ENCODE data around the gene UNC5A.

The UNC5A gene

DNA sequence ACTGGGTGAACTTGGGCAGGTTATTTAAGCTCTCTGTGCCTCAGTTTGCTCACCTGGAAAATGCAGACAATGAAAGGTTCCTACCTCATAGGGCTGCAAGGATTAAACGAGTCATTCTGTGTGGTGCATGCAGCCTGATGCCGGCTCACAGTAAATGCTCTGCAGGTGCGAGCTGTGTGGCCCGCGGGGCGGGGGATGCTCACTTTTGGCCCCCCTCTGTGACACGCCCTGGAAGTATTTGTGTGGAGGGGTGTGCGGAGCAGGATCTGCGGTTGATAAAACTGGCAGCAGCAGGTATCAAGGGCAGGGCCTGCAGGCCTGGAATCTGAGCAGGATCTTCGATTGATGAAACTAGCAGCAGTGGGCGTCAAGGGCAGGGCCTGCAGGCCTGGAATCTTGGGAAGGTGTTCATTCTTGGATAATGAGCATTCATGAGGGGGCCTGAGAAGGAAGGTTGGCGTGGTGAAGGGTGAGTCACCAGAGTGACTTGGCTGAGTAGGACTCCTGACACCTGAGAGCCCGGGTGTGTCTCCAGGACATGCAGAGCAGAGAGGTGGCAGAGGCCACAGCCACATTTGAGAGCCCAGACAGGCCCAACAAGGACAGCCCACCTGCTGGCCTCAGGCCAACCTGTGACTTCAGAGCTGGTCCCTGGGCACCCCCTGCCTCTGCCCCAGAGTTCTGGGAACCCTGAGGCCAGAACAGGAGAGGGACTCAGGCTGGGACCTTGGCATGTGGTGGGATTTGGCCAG, 11.9 kb downstream of the UNC5A start:
- no peak for DNase-seq

DNA sequence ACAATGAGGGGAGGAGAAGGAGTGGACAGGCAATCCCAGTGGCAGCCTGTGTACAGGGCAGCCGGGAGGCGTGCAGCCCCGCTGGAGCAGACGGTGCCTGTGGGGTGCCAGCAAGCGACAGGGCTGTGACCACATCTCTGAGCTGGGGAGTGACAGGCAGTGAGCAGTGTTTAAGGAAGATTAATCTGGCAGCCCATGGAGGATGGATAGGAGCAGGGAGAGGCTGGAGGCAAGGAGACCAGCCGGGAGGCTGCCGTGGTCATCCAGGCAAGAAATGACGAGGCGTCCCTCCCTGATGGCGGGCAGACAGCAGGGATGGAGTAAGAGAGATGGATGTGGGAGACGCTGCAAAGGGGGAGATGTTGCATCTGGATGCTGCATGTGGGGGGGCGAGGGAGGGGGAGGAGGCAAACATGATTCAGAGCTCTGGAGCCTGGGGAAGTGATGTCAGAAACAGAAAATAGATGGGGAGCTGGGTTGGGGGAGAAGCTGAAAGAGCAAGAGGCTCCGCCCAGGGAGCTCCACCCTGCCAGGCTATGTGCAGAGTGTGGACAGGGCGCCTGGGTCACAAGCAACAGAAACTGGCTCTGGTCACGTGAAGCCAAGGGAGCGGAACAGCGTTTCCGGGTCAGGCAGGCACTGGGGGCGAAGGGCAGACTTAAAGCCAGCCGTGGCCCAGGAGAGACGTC, 12.6 kb downstream of the UNC5A start:
- DNase-seq = no peak

DNA sequence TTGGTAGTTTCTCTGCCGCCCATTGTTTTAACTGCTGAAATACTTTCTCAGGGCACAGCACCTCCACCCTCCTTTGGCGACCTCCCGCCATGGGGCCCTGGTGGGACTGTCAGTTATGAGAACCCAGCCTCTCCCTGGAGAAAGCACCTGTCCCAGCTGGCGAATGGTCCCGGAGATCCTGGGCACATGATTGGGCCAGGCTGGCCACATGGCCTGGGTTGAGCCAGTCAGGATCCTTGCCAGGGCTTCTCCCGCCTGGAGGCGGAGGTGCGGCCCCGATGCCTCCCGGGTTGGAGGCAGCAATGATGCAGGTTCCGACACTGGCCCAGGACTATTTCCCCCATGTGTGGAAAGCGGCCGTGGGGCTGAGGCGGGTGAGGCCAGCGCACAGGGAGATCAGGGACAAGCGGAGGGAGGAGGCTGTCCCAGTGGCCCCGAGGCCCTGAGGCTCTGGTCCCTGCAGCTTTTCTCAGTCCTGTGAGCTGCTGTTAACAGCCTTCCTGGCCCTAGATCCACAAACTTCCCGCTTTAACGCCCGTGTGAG, 13.6 kb downstream of the UNC5A start:
- no peak for DNase-seq

DNA sequence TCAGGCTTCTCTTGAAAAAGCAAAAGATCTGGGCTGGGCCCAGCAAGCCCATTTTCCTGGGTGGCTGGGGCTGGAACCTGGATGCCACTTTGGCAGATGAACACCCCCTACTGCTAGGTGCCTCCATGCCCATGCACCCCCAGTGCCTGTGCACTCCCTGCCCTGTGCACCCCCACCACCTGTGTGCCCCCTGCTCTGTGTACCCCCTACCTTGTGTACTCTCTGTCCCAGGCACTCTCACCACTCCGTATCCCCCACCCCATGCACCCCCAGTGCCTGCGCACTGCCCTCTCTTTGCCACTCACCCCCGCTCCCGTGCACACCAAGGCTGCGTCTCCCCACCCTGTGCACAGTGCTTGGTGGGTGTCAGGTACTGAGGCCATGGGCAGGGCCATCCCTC, 14.2 kb downstream of the UNC5A start:
- DNase-seq = no peak

DNA sequence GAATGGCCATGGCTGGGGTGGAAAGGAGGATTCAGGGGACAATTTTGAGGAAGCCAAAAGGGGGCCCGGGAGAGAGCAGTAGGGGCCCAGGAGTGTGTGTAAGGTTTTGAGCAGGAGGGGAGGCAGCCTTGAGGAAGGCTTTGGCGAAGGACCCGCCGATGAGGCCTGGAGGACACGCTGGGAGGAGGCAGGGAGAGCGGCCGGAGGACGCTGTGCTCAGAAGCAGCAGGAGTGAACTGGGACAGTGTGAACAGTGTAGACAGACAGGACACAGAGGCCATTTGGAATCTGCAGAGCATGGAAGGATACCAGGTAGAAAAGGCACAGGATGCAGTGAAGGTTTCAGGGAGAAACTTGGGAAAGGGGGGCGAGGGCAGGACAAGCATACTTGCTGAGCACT, 14.9 kb downstream of the UNC5A start:
- no peak for DNase-seq

DNA sequence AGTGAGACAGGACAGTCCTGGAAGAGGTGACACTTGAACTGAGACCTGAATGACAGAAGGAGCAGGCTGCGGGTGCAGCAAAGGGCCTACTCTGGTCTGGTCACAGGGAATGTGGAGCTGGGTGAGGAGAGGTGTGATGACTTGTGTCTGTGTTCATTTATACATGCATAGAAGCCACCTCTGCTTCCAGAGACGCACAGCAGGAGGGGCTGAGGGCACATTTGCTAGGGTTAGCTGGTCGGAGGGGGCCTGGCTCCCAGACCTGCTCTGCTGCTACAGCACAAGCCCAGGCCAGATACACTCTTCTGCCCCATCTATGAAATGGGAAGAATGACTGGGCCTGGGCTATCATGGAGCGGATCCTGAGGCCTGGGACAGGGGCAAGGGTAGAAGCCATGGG, 15.6 kb downstream of the UNC5A start:
- no peak for DNase-seq

DNA sequence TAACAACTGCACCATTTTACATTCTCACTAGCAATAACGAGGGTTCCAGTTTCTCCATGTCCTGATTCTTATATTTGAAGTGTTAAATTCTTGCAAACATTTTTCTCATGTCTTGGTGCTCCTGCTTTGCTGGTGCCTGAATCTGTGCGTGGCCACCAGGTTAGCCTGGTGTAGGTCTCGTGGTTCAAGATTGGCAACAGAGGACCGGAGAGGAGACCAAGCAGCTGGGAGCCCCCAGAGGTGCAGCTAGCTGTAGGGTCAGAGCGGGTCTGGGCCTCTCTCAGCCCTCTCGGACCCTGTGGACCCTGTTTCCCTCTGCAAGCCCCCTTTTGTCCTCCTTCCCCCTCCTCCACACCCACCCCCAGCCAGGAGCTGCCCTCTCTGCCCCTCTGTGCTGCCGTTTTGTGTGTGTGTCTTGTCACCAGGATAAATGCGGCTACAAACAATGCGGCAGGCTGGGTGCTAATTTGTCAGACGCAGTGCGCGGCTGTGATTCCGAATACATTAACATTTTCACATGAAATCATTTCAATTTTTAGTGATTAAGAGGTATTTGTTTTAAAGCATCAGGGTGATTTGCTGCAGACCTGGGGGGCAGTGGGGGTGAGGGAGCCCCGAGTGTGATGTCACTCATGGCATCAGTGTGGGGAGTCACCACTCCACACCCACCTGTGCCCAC, 17.5 kb downstream of the UNC5A start:
- DNase-seq = no peak

DNA sequence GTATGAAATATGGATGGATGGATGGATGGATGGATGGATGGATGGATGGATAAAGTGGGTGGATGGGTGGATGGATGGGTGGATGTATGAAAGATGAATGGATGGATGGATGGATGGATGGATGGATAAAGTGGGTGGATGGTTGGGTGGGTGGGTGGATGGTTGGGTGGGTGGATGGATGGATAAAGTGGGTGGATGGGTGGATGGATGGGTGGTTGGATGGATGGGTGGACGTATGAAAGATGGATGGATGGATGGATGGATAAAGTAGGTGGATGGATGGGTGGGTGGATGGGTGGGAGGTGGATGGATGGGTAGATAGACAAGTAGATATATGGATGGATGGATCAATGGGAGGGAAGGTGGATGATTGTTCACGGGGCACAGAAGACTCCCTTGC, 19.0 kb downstream of the UNC5A start:
- DNase-seq = no peak

DNA sequence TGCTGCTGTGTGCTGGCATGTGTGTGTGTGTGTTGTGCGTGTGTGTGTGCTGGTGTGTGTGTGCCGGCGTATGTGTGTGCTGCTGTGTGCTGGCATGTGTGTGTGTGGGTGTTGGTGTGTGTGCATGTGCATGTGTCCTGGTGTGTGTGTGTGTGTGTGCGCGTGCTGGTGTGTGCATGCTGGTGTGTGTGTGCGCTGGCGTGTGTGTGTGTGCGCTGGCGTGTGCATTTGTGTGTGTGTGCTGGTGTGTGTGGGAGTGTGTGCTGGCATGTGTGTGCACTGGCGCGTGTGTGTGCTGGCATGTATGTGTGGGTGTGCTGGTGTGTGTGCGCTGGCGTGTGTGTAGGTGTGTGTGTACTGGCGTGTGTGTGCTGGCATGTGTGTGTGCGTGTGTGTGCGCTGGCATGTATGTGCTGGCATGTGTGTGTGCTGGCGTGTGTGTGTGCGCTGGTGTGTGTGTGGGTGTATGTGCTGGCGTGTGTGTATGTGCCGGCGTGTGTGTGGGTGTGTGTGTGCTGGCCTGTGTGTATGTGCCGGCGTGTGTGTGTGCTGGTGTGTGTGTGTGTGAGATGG, 20.1 kb downstream of the UNC5A start:
- DNase-seq = no peak

DNA sequence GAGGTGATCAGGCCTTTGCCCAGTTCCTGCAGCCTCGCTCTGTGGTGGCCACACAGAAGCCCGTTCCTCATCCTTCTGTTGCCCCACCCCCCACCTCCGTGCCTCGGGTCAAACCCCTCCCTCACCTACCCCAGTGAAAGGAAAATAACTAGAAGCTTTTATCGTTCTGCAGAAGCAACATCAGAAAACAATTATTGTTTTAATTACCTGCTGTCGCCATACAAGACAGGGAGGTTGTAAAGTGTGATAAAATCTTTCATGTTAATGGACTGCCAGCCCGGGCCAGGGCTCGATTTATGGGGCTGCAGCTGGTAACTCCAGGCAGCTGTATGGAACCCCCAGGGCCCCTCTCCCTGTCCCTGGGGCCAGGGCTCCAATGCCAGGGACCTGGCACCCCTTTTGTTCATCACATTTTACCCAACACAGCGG, 20.6 kb downstream of the UNC5A start:
- no peak for DNase-seq

DNA sequence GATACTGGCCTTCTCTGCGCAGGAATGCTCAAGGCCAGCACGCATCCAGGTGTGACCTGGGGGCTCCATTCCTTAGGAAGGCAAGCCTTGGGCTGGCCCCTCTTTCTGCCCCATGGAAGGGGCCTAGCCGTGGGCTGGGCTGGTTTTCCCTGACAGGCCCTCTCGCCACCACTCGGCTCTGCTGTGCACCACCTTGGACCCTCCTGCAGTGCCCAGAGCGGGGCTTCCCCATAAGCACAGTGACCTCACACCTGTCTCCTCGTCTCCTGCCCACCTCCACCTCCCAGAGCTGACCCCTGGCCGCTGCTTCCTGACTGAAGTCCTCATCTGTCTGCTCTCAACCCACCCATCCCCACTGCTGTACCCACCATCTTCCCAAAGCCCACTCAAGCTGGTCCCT, 21.1 kb downstream of the UNC5A start:
- DNase-seq = no peak

DNA sequence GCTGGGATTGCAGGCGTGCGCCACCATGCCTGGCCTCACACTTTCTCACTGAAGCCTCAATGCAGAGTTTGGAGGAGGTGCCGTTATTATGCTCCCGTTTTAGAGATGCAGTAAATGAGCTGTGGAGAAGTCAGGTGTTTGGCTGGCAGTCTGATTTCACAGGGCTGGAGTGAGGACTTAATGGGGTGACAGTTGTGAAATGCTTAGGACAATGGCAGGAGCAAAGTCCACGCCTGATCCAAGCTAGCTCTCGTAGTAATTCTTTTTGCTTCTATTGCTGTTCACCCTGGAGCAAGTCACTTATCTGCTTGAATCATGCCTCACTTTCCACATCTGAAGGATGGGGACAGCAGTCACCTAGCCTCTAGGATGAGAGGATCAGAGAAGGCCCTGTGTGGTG, 21.8 kb downstream of the UNC5A start:
- DNase-seq = no peak

DNA sequence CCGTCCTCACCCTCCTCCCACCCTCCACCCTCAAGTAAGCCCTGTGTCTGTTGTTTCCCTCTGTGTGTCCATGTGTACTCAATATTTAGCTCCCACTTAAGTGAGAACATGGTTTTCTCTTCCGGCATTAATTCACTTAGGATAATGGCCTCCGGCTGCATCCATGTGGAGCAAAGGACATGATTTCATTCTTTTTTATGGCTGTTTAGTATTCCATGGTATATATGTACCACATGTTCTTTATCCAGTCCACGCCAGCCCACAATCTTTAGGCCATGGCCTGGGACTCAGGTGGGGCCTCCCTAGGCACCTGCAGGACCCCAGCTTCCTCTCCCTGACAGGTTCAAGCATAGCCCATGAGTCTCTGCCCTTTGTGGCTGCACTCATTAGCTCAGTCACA, 22.9 kb downstream of the UNC5A start:
- DNase-seq = no peak

DNA sequence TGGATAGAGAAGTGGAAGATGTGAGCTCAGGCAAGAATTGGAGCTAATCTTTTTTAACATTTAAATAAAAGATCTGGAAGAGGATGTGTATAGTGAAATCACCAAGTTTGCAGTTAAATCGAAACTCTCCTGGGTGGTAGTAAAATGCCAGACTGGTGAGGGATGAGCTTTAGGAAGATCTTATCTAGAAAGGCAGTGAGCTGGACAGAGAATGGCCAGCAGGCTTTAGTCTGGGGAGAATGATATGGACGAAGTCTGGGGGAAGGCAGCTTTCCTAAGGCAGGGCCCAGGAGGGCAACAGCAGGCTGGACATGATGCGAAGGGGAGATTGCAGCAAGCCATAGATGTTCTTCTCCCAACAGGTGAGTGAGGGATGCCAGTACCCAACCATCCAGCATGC, 25.6 kb downstream of the UNC5A start:
- no peak for DNase-seq

DNA sequence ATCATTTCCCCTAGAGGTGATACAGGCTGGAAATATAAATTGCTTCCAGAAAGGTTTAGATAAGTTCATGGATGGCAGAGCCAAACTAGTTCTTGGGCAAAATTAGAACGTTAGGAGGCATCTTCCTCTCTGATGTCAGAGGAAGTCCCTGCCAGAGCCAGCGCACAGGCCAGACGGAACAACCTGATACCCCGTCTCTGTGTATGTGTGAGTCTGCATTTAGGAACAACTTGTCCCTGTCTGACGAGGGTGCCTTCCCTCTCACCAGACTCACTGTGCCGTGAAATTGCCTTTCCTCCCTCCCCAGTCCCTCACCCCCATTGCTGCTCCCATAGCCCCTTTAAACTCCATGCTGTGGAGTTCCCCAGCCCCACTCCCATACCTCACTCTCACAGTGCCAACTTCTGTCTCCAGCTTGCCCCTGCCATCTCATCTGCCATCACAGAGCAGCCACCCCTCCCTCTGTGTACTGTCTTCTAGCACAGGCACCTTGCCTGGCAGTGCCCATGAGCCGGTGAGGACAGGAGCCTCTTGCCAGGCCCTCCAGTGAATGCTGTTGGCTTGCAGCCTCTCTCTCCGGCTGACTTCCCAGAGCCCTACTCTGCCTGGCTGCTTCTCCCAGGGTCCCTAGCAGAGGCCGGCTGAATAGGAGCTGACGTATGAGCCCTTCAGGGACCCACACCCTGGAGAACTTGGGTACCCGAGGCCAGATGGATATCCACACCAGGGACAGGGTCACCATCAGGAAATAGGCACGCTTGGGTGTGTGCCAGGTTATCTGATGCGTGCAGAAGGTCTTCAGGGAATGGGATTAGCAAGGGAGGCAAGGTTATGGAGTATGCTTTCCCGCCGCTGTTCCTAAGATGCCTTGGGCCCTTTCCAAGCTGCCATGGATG, 26.7 kb downstream of the UNC5A start:
- DNase-seq = no peak

DNA sequence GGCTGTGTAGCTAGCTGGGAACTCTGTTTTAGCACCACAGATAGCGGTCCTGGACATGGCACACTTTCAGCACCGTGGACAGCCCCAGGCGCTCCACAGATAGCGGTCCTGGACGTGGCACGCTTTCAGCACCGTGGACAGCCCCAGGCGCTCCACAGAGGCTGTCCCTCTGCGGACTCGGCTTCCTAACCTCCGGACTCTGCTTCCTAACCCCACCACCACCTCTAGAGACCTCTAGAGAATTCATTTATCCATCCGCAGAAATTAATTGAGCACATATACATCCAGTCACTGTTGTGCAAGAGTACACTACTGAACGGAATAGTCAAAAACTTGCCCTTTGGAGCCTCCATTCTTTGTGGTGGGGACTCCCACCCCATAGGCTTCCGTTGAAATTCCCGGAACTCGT, 27.4 kb downstream of the UNC5A start:
- DNase-seq = peak; percentile 52

DNA sequence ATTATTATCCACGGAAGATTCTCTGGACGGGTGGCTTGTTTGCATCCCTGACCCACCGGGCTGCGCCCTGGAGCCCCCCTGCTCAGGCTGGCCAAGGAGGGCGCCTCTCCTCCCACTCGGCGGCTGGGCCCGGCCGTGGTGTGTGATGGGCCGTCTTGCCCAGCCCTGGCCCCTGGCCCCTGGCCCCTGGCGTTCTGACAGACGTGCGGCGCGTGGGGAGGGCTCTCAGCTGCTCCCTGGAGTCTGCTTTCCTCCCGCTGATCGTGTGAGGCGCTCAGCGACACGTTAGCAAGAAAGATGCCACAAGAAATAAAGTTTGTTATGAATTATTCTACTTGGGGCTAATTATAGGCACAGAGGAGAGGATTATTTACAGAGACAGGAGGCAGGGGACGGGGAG, 33.3 kb downstream of the UNC5A start:
- DNase-seq = no peak

DNA sequence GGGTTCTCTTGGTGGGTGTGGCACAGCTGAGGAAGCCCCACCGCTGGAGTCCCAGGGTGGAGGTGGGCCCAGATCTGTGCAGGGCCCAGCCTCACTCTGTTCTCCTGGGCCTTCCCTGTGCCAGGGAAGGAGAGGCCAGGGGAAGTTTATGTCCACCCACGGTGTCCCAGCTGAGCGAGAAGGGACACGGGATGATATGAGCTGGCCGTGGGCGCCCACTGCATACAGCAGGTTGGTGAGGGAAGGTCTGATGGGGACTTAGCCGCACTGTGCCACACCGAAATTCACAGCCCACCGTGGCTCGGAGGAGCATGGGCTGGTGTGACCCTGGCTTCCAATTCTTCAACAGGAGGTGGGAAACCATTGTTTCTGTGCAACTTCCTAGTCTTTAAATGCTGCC, 33.9 kb downstream of the UNC5A start:
- no peak for DNase-seq

DNA sequence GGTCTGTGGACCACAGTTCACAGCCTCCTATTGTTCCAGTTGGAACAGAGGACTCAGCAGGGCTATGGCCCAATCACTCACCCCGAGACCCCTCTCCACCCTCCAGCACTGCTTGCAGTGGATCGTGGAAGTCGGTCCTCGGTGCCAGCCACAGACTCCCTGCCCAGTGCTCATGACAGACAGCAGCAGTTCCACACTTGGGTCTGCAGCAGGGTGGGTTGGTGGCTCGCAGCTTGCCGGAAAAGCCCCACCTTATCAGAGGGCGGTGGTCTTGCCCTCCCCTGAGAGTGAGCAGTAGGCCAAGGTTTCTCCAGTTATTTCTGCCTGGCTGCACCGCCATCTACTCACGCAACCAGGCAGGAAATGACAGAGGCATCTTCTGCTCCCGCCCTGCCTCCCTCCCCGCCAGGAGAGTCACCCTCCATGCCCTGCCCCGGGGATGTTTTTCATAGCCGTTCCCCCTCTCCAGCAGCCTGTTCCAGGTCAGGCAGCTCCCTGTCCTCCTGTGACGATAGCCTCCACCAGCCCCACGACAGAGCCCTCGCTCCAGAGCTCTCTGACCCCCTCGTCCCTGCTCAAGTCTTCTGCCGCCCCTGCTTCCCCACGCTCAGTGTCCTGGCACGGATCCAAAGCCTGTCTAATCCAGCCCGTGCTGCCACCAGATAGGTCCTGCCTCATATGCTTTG, 34.5 kb downstream of the UNC5A start:
- DNase-seq = no peak

DNA sequence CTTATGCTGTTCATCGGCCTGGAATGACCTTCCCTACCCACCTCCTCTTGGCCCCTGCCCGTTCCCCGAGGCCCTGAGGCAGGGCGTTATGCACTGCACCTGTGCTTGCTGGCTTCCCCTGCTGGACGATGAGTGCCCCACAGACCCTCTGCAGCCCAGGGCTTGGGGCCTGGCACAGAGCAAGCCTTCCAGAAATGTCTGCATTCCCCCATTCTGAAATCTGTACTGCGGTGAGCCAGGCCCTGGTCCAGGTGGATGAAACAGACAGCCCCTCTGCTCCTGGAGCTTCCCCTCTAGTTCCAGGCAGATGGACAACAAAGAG, 35.0 kb downstream of the UNC5A start:
- no peak for DNase-seq

DNA sequence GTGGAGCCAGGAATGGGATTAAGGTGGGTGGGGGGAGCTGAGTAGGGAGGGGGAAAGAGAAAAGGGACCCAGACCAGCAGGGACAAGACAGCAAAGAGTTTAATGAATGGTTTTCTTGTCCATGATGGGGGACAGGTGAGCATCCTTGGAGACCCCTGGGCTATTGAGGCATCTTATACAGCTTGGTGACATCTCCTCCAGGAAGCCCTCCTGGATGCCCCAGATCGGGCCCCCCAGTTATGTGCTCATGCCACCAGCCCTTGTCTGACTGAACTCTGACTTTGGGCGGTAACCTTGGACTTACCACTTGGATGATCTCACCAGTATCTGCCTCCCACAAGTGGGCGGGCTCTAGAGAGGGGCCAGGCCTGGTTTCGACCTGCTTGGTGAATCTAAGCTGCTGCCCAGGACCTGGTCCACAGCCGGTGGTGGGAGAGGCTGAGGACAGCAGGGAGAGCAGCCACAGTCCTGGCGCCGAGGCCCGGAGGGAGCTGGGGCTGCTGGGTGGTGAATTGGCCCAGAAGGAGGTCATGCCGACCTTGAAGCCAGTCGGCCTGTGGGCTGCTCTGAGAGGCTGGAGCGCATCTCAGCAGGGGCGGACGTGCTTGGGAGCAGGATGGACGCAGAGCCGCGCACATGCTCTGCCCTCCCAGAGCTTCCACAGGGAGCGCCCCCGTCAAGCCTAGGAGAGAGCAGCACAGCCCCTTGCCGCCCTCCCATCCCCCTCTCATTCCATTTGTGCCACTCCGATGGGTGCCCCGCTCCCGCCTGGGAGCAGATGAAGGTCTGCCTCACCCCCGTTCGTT, 36.2 kb downstream of the UNC5A start:
- no peak for DNase-seq

All from stimulated activated naive CD4-positive, alpha-beta T cell treated with Interleukin-2 at 50 U/mL for 16 hours (primary cell).